GM06990 (cell line): ENCODE results near the gene INPP5K.

Experiments
- DNase-seq: peaks from one replicate; pipeline ENCODE4 v3.0.0-alpha.2; 2011; ENCODE audit not compliant: insufficient read length; ENCODE audit errors: extremely low read depth
- H3K27me3 ChIP-seq: replicated peaks from 2 replicates; pipeline ENCODE4 v1.6.0; 2011; ENCODE audit warnings: low read length; ENCODE audit not compliant: control insufficient read depth, insufficient read depth
- H3K36me3 ChIP-seq: 2 replicates; pipeline ENCODE4 v1.5.1; 2011; ENCODE audit warnings: low read length; ENCODE audit not compliant: control insufficient read depth, insufficient read depth
- H3K4me3 ChIP-seq: replicated peaks from 2 replicates; pipeline ENCODE4 v1.5.1; 2011; ENCODE audit warnings: low read depth, mild to moderate bottlenecking, control low read depth, low read length
- CTCF ChIP-seq: IDR thresholded peaks from 2 replicates; pipeline ENCODE4 v1.5.1; 2011; ENCODE audit warnings: low read length, control low read depth, mild to moderate bottlenecking, inconsistent platforms; ENCODE audit not compliant: insufficient read depth, poor library complexity, severe bottlenecking

The INPP5K gene

GRCh38 chr17:1551741-1552140 is 35.3 kb upstream of the INPP5K start:
- H3K27me3 ChIP-seq, result no peaks in the 10 kb centered on the region
- peaks cover 31% of the 10 kb centered on the region for H3K36me3 ChIP-seq
- DNase-seq, result no peak
- TF ChIP-seq CTCF, result no peak
- no peak overlapping the region for H3K4me3 ChIP-seq

GRCh38 chr17:1548032-1548431 is 31.6 kb upstream of the INPP5K start:
- DNase-seq, result no peak
- no peak overlapping the region for H3K4me3 ChIP-seq
- peaks cover 25% of the 10 kb centered on the region for H3K36me3 ChIP-seq
- H3K27me3 ChIP-seq, result no peaks in the 10 kb centered on the region
- TF ChIP-seq CTCF, result no peak

- no peak overlapping the region for H3K4me3 ChIP-seq
- peaks cover 27% of the 10 kb centered on the region for H3K36me3 ChIP-seq
- DNase-seq, result no peak
- TF ChIP-seq CTCF, result no peak
- H3K27me3 ChIP-seq, result no peaks in the 10 kb centered on the region
Observed at GRCh38 chr17:1546292-1546922, 30.0 kb upstream of the INPP5K start.

- no peak for TF ChIP-seq CTCF
- no peak for DNase-seq
- Histone ChIP-seq H3K36me3 (peaks cover 26% of the 10 kb centered on the region), H3K4me3 (no peak overlapping the region), H3K27me3 (no peaks in the 10 kb centered on the region)
Observed at GRCh38 chr17:1545618-1546017, 29.2 kb upstream of the INPP5K start.

GRCh38 chr17:1542316-1542715 is 25.9 kb upstream of the INPP5K start:
- Histone ChIP-seq H3K27me3 (no peaks in the 10 kb centered on the region), H3K4me3 (no peak overlapping the region), H3K36me3 (peaks cover 28% of the 10 kb centered on the region)
- no peak for DNase-seq
- TF ChIP-seq CTCF, result no peak
